ENCODE data around the gene DTX3L. TPM values are rescaled to one million over a fixed set of nuclear protein-coding genes. Genes with fewer than 3 reads are reported as not detected.

Gene DTX3L
- total RNA-seq (2022; extraction: Qiagen RNA extraction) = 6.7 to 10.0 TPM (median 7.3 TPM) in 5 replicates

GRCh38 chr3:122564155-122564912 lies at the start of gene DTX3L, which contains the start of gene PARP9:
TSS of gene DTX3L (plus strand) at chr3:122564338. CDS start at chr3:122564427, 89 bp downstream.
TSS of gene PARP9 (minus strand) at chr3:122564300. CDS start at chr3:122559620, 4,680 bp downstream.

DNA sequence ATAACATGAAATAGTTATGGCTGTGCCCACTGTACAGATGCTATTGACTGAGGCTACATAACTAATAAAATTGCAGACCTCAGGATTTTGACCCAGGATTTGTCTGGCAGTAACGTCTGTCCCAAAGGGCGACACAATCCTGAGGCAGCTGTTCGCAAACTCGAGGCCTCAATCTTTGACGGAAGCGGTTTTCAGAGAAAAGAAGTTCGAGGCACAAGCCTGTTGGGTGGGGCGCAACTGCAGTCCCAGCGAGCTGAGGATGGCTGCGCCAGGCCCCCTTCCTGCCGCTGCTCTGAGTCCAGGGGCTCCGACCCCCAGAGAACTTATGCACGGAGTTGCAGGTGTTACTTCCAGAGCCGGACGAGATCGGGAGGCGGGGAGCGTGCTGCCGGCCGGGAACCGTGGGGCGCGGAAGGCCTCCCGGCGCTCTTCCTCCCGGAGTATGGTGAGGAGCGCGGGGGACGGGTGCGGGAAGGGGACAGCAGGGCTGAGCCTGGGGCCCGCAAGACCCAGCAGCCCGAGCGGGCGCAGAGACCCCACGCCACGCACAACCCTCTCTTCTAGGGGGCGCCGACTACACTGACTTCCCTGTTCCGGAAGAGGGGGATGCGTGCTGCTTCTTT lies 13.4 kb downstream of the DTX3L start, which contains the start of gene PARP15:
PARP15 (plus strand) TSS at position 242 of the 623 bp plus-strand sequence; CDS start at position 260, 18 bp downstream.

Other genes starting within 250 kb of the DTX3L start
- gene CSTA, start 239.1 kb upstream of the DTX3L start, total RNA-seq (2022; extraction: Qiagen RNA extraction) = 0.81 to 1.1 TPM (median 0.86 TPM) in 5 replicates
- 42.5 to 60.6 TPM (median 44.8 TPM) in 5 replicates for gene MIX23, start 181.1 kb upstream of the DTX3L start, total RNA-seq (2022; extraction: Qiagen RNA extraction)
- gene FAM162A, start 180.2 kb upstream of the DTX3L start, total RNA-seq (2022; extraction: Qiagen RNA extraction) = 30.4 to 33.8 TPM (median 31.1 TPM) in 5 replicates
- 2.9 to 3.7 TPM (median 3.5 TPM) in 5 replicates for gene WDR5B, start 148.3 kb upstream of the DTX3L start, total RNA-seq (2022; extraction: Qiagen RNA extraction)
- 50.4 to 61.0 TPM (median 60.2 TPM) in 5 replicates for gene KPNA1, start 49.4 kb upstream of the DTX3L start, total RNA-seq (2022; extraction: Qiagen RNA extraction)
- 5.4 to 6.2 TPM (median 5.5 TPM) in 5 replicates for gene PARP9, start within 50 bp of the DTX3L start, total RNA-seq (2022; extraction: Qiagen RNA extraction)
- gene PARP15, start 13.3 kb downstream of the DTX3L start, total RNA-seq (2022; extraction: Qiagen RNA extraction) = not detected in 5 replicates
- gene PARP14, start 116.5 kb downstream of the DTX3L start, total RNA-seq (2022; extraction: Qiagen RNA extraction) = 6.8 to 10.3 TPM (median 7.2 TPM) in 5 replicates
- gene HSPBAP1, start 229.5 kb downstream of the DTX3L start, total RNA-seq (2022; extraction: Qiagen RNA extraction) = 4.8 to 6.1 TPM (median 5.4 TPM) in 5 replicates
- 11.3 to 14.1 TPM (median 13.6 TPM) in 5 replicates for gene SLC49A4, start 230.7 kb downstream of the DTX3L start, total RNA-seq (2022; extraction: Qiagen RNA extraction)